GM21526 (cell line): Measurements from ENCODE around the gene MOB3A.
"Not testable (repeated sequence)": the region's sequence is repeated elsewhere in the genome, so short reads cannot be mapped to it uniquely, and the experiment has no call there.

Experiments
- ATAC-seq: cut with Tn5 transposase; IDR thresholded peaks from one replicate; pipeline ENCODE4 v1.9.1; 2021; ENCODE audit warnings: moderate library complexity; ENCODE audit not compliant: unreplicated experiment, low FRiP score

MOB3A gene

GRCh38 chr19:2096034-2096479 lies at the start of gene MOB3A:
Gene MOB3A (minus strand): TSS chr19:2096326. CDS start chr19:2078560, 17,766 bp downstream.
- peak; percentile 28 for ATAC-seq

DNA sequence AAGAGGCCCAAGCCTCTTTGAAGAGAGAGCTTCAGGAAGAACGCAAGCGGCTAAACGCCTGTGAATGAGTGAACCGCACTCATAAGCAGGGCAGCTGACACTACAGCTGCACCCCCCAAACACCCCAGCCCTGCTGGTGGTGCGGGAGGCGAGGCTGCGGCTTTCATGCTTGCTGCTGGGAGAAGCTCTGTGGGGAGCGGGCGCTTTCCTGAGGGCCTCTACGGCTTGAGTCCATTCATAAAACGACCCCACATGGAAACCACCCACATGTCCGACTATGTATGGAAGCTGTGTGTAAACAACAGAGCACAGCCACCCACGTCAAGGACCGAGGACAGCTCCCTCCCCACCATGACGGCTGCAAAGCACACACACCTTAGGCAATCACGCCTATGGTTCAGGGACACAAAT lies 49.7 kb upstream of the MOB3A start:
- no peak for ATAC-seq

DNA sequence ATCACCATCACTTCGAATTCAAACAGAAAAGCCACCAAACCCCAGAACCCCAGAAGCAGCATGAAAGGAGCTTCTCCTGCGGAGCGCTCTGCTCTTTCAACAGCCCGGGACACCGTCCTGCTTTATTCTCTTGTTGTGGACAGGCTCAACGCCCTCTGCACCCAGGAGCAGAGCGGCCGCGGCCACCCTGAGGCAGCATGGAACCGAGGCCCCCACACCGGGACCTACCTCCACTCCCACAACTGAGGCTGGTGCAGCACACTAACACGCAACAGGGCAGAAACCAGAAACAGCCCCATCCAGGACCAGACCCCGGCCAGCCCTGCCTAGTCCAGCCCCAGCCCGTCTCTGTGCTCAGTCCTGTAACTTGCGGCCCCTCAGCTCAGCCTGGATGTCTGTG lies 48.1 kb upstream of the MOB3A start:
- no peak for ATAC-seq

DNA sequence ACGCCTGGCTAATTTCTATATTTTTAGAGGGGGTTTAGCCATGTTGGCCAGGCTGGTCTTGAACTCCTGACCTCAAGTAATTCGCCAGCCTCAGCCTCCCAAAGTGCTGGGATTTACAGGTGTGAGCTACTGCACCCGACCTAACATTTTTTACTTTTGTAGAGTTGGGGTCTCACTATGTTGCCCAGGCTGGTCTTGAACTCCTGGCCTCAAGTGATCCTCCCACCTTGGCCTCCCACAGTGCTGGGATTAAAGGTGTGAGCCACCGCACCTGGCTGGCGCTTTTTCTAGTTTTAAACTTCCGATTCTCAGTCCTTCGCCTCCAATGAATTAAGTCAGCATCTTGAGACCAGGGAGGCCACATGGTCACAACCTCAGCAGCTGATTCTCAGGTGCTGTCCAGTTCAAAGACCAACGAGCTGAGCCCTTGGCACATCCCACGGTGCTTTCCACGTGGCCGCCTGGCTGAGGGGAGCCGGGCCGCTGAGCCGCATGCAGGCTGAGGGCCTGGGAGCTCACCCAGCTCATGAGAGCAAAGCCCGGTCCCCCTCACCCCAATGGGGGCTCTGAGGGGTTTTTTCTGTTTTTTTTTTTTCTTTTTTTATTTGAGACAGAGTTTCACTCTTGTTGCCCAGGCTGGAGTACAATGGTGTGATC lies 46.2 kb upstream of the MOB3A start:
- no peak for ATAC-seq

GRCh38 chr19:2140138-2140569 lies 44.0 kb upstream of the MOB3A start:
- no peak for ATAC-seq

- no peak for ATAC-seq
Measured at GRCh38 chr19:2139385-2140137, 43.4 kb upstream of the MOB3A start.

DNA sequence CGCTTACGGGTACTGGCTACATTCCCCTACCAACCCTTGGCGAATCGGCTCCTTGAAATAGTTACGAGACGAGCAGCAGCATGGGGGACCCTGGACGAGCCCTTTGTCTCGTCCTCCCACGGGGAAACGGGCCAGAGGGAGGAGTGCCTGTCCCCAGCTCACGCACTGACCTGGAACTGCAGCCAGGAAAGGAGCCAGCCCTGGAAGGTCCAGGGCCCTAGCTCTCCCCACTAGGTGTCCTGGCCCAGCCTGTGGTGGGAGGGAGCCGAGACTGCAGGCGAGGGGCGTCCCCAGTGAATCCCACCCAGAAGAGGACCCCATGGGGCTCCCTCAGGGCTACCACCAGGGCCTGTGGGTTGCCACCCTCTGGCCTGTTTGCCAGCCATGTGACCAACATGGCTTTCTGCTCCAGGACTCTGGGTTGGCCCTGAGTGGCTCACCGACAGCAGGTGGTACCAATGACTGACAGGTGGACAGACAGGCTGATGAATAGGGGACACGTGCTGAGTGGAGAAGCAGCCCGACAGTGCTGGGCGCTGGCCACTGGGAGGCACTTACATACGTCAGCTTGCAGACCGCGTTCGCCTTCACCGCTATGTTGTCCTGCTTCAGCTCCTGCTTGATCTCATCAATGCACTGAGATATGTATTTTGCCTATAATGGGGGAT lies 42.1 kb upstream of the MOB3A start:
- no peak for ATAC-seq

DNA sequence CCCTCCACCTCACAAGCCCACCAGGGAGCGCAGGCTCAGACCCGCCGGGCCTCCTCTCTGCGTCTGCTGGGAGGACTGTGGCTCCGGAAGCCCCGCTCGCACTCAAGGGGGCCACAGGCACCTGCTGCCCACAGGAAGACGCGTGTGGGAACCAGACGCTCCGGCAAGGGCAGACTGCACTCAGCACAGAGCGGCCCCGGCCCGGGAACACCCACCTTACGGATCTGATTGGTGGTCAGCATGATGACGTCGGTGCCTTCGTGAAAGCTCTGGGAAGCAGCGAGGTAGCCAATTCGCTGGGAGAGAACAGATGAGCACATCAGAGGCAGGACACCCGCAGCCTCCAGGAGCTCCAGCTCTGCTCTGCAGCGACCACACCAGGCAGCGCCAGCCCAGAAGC lies 40.7 kb upstream of the MOB3A start:
- no peak for ATAC-seq

GRCh38 chr19:2135474-2136402 lies 39.6 kb upstream of the MOB3A start:
- no peak for ATAC-seq

DNA sequence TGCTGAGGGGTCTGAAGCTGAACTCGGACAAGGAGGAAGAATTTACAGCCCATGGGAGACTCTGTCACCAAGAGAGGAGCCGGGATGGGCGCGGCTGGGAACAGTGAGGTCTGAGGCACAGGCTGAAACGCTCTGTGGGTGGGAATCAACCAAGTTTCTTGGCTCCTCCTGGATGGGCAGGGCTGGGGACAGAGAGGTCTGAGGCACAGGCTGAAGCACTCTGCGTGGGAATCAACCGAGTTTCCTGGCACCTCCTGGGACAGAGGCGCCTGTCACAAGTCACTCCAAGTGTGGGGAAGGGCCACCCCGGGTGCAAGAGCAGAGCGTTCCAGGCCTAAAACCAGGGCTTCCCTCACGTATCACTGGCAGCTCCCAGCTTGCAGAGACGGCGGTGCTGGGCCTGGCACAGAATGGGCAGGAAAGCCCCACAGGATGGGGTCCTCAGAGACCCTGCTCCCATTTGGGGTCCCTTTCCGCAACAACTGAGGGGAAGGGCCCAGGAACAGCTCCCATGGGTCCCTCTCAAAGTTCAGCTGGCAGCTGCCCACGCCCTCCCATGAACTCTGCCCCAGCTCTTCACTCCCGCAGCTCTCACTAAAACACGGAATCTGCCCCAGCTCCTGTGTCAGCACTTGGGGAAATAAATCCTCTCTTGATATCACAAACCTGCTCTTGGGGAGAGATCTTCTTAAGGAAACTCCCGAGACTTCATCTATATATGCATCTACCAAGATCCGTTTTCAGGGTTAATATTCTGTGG lies 36.8 kb upstream of the MOB3A start:
- ATAC-seq = no peak

GRCh38 chr19:2132191-2132590 lies 36.1 kb upstream of the MOB3A start:
- ATAC-seq = no peak

GRCh38 chr19:2131012-2131975 lies 35.2 kb upstream of the MOB3A start:
- not testable (repeated sequence) for ATAC-seq

GRCh38 chr19:2129892-2130770 lies 34.0 kb upstream of the MOB3A start:
- ATAC-seq = no peak

DNA sequence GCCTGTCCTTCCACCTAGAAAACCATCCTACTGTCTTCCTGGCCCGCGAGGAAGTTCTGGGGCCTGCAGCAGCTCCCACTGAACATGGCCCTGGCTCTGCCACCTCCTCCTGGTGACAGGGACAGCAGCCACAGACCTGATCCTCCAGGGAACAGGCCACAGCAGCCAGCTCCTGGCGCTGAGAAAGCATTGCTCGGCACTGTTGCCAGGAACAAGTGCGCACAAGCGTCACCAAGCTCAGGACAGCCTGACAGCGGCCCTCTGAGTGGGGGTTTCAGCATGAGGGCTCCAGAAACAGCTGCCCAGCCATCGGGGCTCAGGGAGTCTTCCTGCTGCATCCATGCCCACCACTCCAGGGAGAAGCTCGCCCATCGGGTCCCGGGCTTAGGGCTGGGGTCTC lies 33.4 kb upstream of the MOB3A start:
- no peak for ATAC-seq

DNA sequence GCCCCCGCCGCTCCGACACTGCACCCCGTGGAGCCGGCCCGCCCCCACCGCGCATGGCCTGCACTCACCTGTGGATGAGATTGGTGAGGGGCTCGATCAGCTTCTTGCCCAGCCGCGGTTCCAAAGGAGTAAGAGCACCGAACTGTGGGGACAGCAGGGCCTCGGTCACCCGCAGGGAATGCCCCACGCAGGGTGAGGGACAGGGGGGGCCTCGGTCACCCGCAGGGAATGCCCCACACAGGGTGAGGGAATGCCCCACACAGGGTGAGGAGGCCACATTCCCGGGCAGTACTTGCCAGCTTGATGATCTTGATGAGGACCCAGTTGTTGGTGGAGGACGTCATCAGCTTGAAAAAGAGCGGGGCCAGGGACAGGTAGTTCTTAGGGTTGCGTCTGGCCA lies 32.9 kb upstream of the MOB3A start:
- no peak for ATAC-seq

- ATAC-seq = not testable (repeated sequence)
Measured at GRCh38 chr19:2128252-2128651, 32.1 kb upstream of the MOB3A start.

DNA sequence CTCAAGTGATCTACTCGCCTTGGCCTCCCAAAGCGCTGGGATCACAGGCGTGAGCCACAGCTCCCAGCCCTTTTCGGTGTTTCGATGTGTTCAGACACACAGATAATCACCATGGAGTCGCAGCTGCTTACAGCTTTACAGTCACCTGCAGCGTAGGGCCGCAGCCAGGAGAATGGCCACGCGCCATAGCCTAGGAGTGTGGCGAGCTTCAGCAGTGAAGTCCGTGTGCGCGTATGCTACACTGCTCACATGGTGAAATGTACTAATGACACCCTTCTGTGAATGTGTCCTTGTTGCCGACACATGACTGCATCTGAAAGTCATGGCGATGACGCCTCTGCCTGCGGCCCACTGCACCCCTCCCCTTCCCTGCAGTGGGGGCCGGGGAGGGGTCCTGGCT lies 31.6 kb upstream of the MOB3A start:
- ATAC-seq = no peak
